DOHH2 (cell line): ENCODE measurements around the gene ORAI1.

Experiments used
- H3F3A ChIP-seq: fragments of 200-600 bp; sonication (generic), shearing (Covaris generic); 2 replicates; pipeline ENCODE4 v1.6.0; 2016; ENCODE audit warnings: antibody characterized with exemption, mild to moderate bottlenecking; ENCODE audit not compliant: control insufficient read depth, insufficient read depth
- H3K27ac ChIP-seq: fragments of 200-600 bp; sonication (generic); 2 replicates; pipeline ENCODE4 v1.5.1; 2014; ENCODE audit warnings: low read depth, mild to moderate bottlenecking, low read length, moderate library complexity
- H3K27me3 ChIP-seq: fragments of 200-600 bp; sonication (generic); 2 replicates; pipeline ENCODE4 v1.6.1; 2014; ENCODE audit warnings: mild to moderate bottlenecking, low read length, mixed read lengths; ENCODE audit not compliant: control insufficient read depth
- H3K36me3 ChIP-seq: fragments of 200-600 bp; sonication (generic); 2 replicates; pipeline ENCODE4 v1.6.1; 2014; ENCODE audit warnings: mild to moderate bottlenecking, low read length, moderate library complexity, mixed read lengths; ENCODE audit not compliant: control insufficient read depth
- H3K4me1 ChIP-seq: fragments of 200-600 bp; sonication (generic); 2 replicates; pipeline ENCODE4 v1.6.1; 2014; ENCODE audit warnings: mild to moderate bottlenecking, low read length, mixed read lengths; ENCODE audit not compliant: control insufficient read depth
- H3K4me2 ChIP-seq: fragments of 200-600 bp; sonication (generic); 2 replicates; pipeline ENCODE4 v1.6.0; 2014; ENCODE audit warnings: mild to moderate bottlenecking, low read length, moderate library complexity
- H3K4me3 ChIP-seq: fragments of 200-600 bp; sonication (generic); 2 replicates; pipeline ENCODE4 v1.5.1; 2014; ENCODE audit warnings: mild to moderate bottlenecking, low read length, mixed read lengths
- H3K79me2 ChIP-seq: fragments of 200-600 bp; sonication (generic); 2 replicates; pipeline ENCODE4 v1.6.1; 2014; ENCODE audit warnings: mild to moderate bottlenecking, low read length, mixed read lengths; ENCODE audit not compliant: control insufficient read depth
- H3K9me2 ChIP-seq: fragments of 200-600 bp; sonication (generic); replicated peaks from 2 replicates; pipeline ENCODE4 v1.6.1; 2014; ENCODE audit warnings: mild to moderate bottlenecking, low read length, mixed read lengths; ENCODE audit not compliant: control insufficient read depth
- H3K9me3 ChIP-seq: fragments of 200-600 bp; sonication (generic); 2 replicates; pipeline ENCODE4 v1.6.1; 2014; ENCODE audit warnings: antibody characterized with exemption, low read length, mixed read lengths; ENCODE audit not compliant: control insufficient read depth, insufficient read depth
- H4K20me1 ChIP-seq: fragments of 200-600 bp; sonication (generic); 2 replicates; pipeline ENCODE4 v1.6.0; 2014; ENCODE audit warnings: low read depth, mild to moderate bottlenecking, antibody characterized with exemption, low read length, moderate library complexity; ENCODE audit not compliant: control insufficient read depth, insufficient read depth
- CTCF ChIP-seq: fragments of 200-600 bp; sonication (generic); IDR thresholded peaks from one replicate; pipeline ENCODE4 v1.5.1; 2014; ENCODE audit warnings: antibody characterized with exemption, mild to moderate bottlenecking, low read depth, low read length; ENCODE audit not compliant: poor library complexity, severe bottlenecking
- EZH2phosphoT487 ChIP-seq: fragments of 200-600 bp; sonication (generic); IDR thresholded peaks from 2 replicates; pipeline ENCODE4 v1.6.1; 2017; ENCODE audit warnings: borderline replicate concordance, mild to moderate bottlenecking, antibody characterized with exemption, low read length, moderate library complexity, mixed read lengths

ORAI1 gene

DNA sequence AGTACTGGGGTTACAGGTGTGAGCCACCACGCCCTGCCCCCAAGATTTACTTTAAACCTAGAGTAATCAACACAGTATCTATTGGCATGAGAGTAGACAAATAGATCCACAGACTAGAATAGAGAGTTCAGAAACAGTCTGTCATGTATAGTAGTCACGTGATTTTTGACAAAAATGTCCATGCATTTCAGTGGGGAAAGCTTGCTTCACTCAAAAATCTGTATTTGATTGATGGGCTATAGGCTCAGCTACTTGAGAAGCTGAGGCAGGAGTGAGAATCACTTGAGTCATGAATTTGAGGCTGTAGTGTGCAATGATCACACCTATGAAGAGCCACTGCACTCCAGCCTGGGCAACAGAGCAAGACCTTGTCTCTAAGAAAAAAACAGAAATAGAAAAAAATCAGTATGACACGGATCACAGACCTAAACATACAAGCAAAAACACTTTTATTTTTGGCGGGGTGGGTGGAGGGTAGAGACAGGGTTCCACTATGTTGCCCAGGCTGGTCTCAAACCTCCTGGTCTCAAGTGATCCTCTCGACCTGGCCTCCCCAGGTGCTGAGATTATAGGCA, 7.6 kb upstream of the ORAI1 start:
- Histone ChIP-seq H3K27ac (no peak overlapping the region), H3F3A (no peaks in the 10 kb centered on the region), H3K27me3 (no peaks in the 10 kb centered on the region), H4K20me1 (no peaks in the 10 kb centered on the region), H3K4me2 (peak overlapping the region; percentile 42), H3K36me3 (no peaks in the 10 kb centered on the region), H3K4me1 (peaks cover 33% of the 10 kb centered on the region), H3K9me3 (no peaks in the 10 kb centered on the region), H3K9me2 (no peaks in the 10 kb centered on the region), H3K4me3 (0 out of 2 replicates have a peak overlapping the region, but pooled peaks have one; percentile 35), H3K79me2 (no peaks in the 10 kb centered on the region)
- TF ChIP-seq EZH2phosphoT487 = no peak
- TF ChIP-seq CTCF = no peak

- H3K36me3 ChIP-seq = no peaks in the 10 kb centered on the region
- no peaks in the 10 kb centered on the region for H3K9me2 ChIP-seq
- H3K4me1 ChIP-seq = peaks cover 32% of the 10 kb centered on the region
- no peak for TF ChIP-seq EZH2phosphoT487
- no peak for TF ChIP-seq CTCF
- H3K4me2 ChIP-seq = no peak overlapping the region
- no peaks in the 10 kb centered on the region for H3K79me2 ChIP-seq
- no peak overlapping the region for H3K4me3 ChIP-seq
- H3K27ac ChIP-seq = no peak overlapping the region
- H4K20me1 ChIP-seq = no peaks in the 10 kb centered on the region
- no peaks in the 10 kb centered on the region for H3F3A ChIP-seq
- no peaks in the 10 kb centered on the region for H3K9me3 ChIP-seq
- no peaks in the 10 kb centered on the region for H3K27me3 ChIP-seq
Measured at GRCh38 chr12:121620333-121620891, 5.9 kb upstream of the ORAI1 start.

DNA sequence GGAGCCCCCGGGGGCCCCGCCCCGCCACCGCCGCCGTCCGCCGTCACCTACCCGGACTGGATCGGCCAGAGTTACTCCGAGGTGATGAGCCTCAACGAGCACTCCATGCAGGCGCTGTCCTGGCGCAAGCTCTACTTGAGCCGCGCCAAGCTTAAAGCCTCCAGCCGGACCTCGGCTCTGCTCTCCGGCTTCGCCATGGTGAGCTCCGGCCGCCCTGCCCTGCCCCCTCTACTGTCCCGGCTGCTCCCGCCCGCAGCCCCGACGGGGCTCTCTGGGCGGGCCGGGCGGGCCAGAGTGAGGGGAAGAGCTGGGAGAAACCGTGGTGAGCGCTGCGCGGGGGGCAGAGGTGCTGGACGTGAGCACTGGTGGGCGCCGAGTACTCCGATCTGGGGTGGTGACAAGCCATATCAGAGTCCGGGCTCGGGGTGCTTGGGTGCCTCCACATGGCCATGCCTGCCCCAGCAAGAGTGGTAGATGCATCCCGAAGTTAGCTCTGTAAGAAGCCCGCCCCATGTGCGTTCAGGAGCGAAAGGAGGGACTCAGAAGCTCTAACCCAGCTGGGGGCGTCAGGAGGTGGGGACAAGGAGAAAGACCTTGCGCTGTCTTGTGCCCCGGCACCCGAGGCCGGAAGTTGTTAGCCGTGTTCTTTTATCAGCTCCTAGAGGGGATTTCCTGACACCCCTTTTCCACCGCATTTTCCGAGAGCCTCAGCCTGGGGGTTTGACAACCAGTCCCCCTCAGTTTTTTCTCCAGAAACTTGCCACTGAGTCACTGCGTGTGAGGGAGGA, 717 bp downstream of the ORAI1 start:
- Histone ChIP-seq H3K36me3 (peaks cover 25% of the 10 kb centered on the region), H3K9me2 (no peaks in the 10 kb centered on the region), H3K9me3 (no peaks in the 10 kb centered on the region), H3K4me1 (peaks cover 53% of the 10 kb centered on the region), H3K79me2 (peaks cover 52% of the 10 kb centered on the region), H3K4me3 (peak overlapping the region; percentile 79), H3F3A (no peaks in the 10 kb centered on the region), H4K20me1 (peaks cover 7% of the 10 kb centered on the region), H3K27me3 (no peaks in the 10 kb centered on the region), H3K27ac (peak overlapping the region; percentile 67), H3K4me2 (peak overlapping the region; percentile 99)
- TF ChIP-seq EZH2phosphoT487 (no peak), CTCF (peak; percentile 32)
